Mesenchymal stem cell (in vitro differentiated cells and primary cell): Measurements from ENCODE around the gene FAM228B.
"Not testable (repeated sequence)": the region's sequence is repeated elsewhere in the genome, so short reads cannot be mapped to it uniquely, and the experiment has no call there.

Source experiments
- DNase-seq: peaks from one replicate; pipeline ENCODE4 v3.0.0-alpha.2; 2013
- H2AFZ ChIP-seq: one replicate; pipeline ENCODE4 v1.6.1; 2013; ENCODE audit warnings: low read depth, mild to moderate bottlenecking, control low read depth, inconsistent platforms, low read length, moderate library complexity
- H2AK5ac ChIP-seq: 2 replicates; pipeline ENCODE4 v1.6.1; 2013; ENCODE audit warnings: low read length, moderate library complexity, mild to moderate bottlenecking, inconsistent platforms; ENCODE audit not compliant: severe bottlenecking
- H2BK120ac ChIP-seq: one replicate; pipeline ENCODE4 v1.6.1; 2013; ENCODE audit warnings: low read depth, mild to moderate bottlenecking, inconsistent platforms, low read length, moderate library complexity
- H2BK12ac ChIP-seq, 2 experiments: one replicate each; pipeline ENCODE4 v1.6.1; 2013; ENCODE audit warnings: inconsistent platforms in 2 of 2, low read length in 2 of 2, mild to moderate bottlenecking in 2 of 2, moderate library complexity in 2 of 2, control low read depth in 1 of 2
- H2BK15ac ChIP-seq: one replicate; pipeline ENCODE4 v1.6.1; 2013; ENCODE audit warnings: mild to moderate bottlenecking, low read depth, inconsistent platforms; ENCODE audit not compliant: poor library complexity, severe bottlenecking
- H2BK5ac ChIP-seq: 2 replicates; pipeline ENCODE4 v1.6.1; 2013; ENCODE audit warnings: low read depth, mild to moderate bottlenecking, low read length, control low read depth, inconsistent platforms; ENCODE audit not compliant: poor library complexity, severe bottlenecking
- H3K14ac ChIP-seq, 2 experiments: one replicate each; pipeline ENCODE4 v1.6.1; 2013; ENCODE audit warnings: inconsistent platforms in 2 of 2, low read length in 2 of 2, control low read depth in 1 of 2, mild to moderate bottlenecking in 1 of 2, moderate library complexity in 1 of 2
- H3K18ac ChIP-seq, 2 experiments: one replicate each; pipeline ENCODE4 v1.6.1; 2013; ENCODE audit warnings: inconsistent platforms in 2 of 2, low read length in 2 of 2, control low read depth in 1 of 2, low read depth in 1 of 2, mild to moderate bottlenecking in 1 of 2
- H3K23ac ChIP-seq, 2 experiments: one replicate each; pipeline ENCODE4 v1.6.1; 2013; ENCODE audit warnings: inconsistent platforms in 2 of 2, low read length in 2 of 2, mild to moderate bottlenecking in 2 of 2, moderate library complexity in 2 of 2, control low read depth in 1 of 2
- H3K27ac ChIP-seq: 2 replicates; pipeline ENCODE4 v1.5.1; 2013; ENCODE audit warnings: mild to moderate bottlenecking, moderate library complexity, low read length, control low read depth, inconsistent platforms; ENCODE audit not compliant: poor library complexity, severe bottlenecking
- H3K27me3 ChIP-seq, 2 experiments: 2 replicates each; pipeline versions ENCODE4 v1.6.1 to v1.7.0; 2013; ENCODE audit warnings: low read length in 2 of 2, mild to moderate bottlenecking in 2 of 2, moderate library complexity in 2 of 2, control low read depth in 1 of 2, inconsistent platforms in 1 of 2; ENCODE audit not compliant: control insufficient read depth in 1 of 2, insufficient read depth in 1 of 2
- H3K36me3 ChIP-seq, 2 experiments: 2 replicates each; pipeline versions ENCODE4 v1.6.1 to v1.7.0; 2013; ENCODE audit warnings: low read length in 2 of 2, control low read depth in 1 of 2, inconsistent platforms in 1 of 2, low read depth in 1 of 2, mild to moderate bottlenecking in 1 of 2; ENCODE audit not compliant: insufficient read depth in 2 of 2, control insufficient read depth in 1 of 2
- H3K4ac ChIP-seq, 2 experiments: one replicate each; pipeline ENCODE4 v1.6.1; 2013; ENCODE audit warnings: inconsistent platforms in 2 of 2, low read length in 2 of 2, mild to moderate bottlenecking in 2 of 2, moderate library complexity in 2 of 2, control low read depth in 1 of 2, low read depth in 1 of 2
- H3K4me1 ChIP-seq: 2 replicates; pipeline ENCODE4 v1.6.1; 2013; ENCODE audit warnings: low read depth, low read length, control low read depth; ENCODE audit not compliant: control insufficient read depth, insufficient read depth
- H3K4me2 ChIP-seq: 2 replicates; pipeline ENCODE4 v1.6.1; 2013; ENCODE audit warnings: low read length, mild to moderate bottlenecking, inconsistent platforms; ENCODE audit not compliant: poor library complexity, severe bottlenecking
- H3K4me3 ChIP-seq, 2 experiments: 2 replicates each; pipeline versions ENCODE4 v1.5.1 to v1.7.0; 2013; ENCODE audit warnings: low read length in 2 of 2, mild to moderate bottlenecking in 2 of 2, control low read depth in 1 of 2, low read depth in 1 of 2; ENCODE audit not compliant: insufficient read depth in 1 of 2
- H3K79me1 ChIP-seq: replicated peaks from 2 replicates; pipeline ENCODE4 v1.6.1; 2013; ENCODE audit warnings: mild to moderate bottlenecking, control low read depth, low read length, inconsistent platforms; ENCODE audit not compliant: poor library complexity, severe bottlenecking
- H3K9ac ChIP-seq: 2 replicates; pipeline ENCODE4 v1.7.0; 2013; ENCODE audit warnings: mild to moderate bottlenecking, low read length, moderate library complexity
- H3K9me3 ChIP-seq: 2 replicates; pipeline ENCODE4 v1.7.0; 2013; ENCODE audit warnings: mild to moderate bottlenecking, low read length; ENCODE audit not compliant: control insufficient read depth
- H4K8ac ChIP-seq: one replicate; pipeline ENCODE4 v1.6.1; 2013; ENCODE audit warnings: inconsistent platforms, mild to moderate bottlenecking, low read length, moderate library complexity
- H4K91ac ChIP-seq: one replicate; pipeline ENCODE4 v1.6.1; 2013; ENCODE audit warnings: mild to moderate bottlenecking, low read length, inconsistent platforms
- WGBS: methylation state at CpG from one replicate; pipeline ENCODE4 v1.1.7; 2013; ENCODE audit warnings: mixed read lengths; 5-methylcytosine and 5-hydroxymethylcytosine counted together

Gene FAM228B

GRCh38 chr2:24190503-24190902 is 67.2 kb downstream of the FAM228B start:
- Histone ChIP-seq H3K18ac (no peak overlapping the region), H3K36me3 (peaks cover 0 to 8% of the 10 kb centered on the region in 2 experiments), H3K23ac (no peak overlapping the region), H2BK15ac (no peak overlapping the region), H2AK5ac (no peak overlapping the region), H4K91ac (no peak overlapping the region), H3K4me2 (no peak overlapping the region), H2BK120ac (no peak overlapping the region), H3K4ac (no peak overlapping the region), H3K79me1 (no peaks in the 10 kb centered on the region), H3K4me1 (no peaks in the 10 kb centered on the region), H3K9me3 (no peaks in the 10 kb centered on the region), H3K27ac (no peak overlapping the region), H2AFZ (no peak overlapping the region), H3K14ac (no peak overlapping the region), H4K8ac (no peak overlapping the region), H3K27me3 (peaks cover 0 to 6% of the 10 kb centered on the region in 2 experiments), H2BK12ac (no peak overlapping the region), H3K9ac (no peak overlapping the region), H3K4me3 (no peak overlapping the region), H2BK5ac (no peak overlapping the region)
- DNase-seq: no peak
- 80% methylated on average over 9 of the region's 9 CpGs for WGBS

DNA sequence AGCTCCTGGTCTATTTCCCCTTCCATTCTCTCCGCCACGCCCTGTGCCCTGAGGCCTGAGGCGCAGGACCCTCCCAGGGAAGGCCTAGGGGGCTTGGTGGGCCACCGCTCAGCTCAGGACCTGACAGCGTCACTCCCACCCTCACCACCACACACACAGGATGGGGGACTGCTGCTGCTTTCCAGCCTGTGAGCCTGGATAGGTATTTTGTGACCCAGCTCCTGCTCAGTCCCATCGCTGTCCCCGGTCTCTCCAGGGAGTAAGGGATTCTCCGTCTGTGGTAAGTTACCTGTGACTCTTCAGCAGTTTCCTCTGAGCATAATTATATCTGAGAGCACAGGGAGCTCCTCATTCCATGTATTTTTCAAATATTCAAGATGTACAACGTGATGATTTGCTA is 67.9 kb downstream of the FAM228B start:
- Histone ChIP-seq H3K4ac (no peak overlapping the region), H3K4me3 (no peak overlapping the region), H3K36me3 (peaks cover 0 to 8% of the 10 kb centered on the region in 2 experiments), H3K4me2 (no peak overlapping the region), H3K14ac (no peak overlapping the region), H4K91ac (no peak overlapping the region), H2BK12ac (no peak overlapping the region), H3K27ac (no peak overlapping the region), H3K79me1 (no peaks in the 10 kb centered on the region), H3K9ac (no peak overlapping the region), H2BK15ac (no peak overlapping the region), H2BK5ac (no peak overlapping the region), H3K9me3 (no peaks in the 10 kb centered on the region), H3K18ac (no peak overlapping the region), H2AFZ (no peak overlapping the region), H2BK120ac (no peak overlapping the region), H3K4me1 (no peaks in the 10 kb centered on the region), H3K27me3 (peaks cover 0 to 6% of the 10 kb centered on the region in 2 experiments), H3K23ac (no peak overlapping the region), H2AK5ac (no peak overlapping the region), H4K8ac (no peak overlapping the region)
- DNase-seq: no peak
- WGBS: 89% methylated on average over 8 of the region's 9 CpGs

DNA sequence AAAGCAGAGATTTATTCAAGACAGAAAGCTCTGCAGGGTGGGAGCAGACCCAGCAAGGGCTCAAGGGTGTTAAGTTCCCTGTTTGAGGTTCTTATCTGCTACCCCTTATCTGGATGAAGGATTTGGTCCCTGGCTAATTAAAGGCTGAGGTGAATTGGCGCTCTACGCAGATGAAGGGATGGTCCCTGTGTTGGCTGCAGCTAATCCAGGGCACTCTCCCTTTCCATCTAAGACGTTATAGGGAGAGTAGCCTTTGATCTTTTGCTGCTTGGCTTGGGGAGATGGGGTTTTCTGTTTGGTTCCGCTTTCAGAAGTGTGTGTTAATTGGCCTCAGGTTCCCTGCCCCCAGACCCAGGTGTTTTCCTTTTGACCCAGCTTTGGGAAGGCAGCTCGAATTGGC is 68.6 kb downstream of the FAM228B start:
- Histone ChIP-seq H2BK12ac (no peak overlapping the region), H3K4ac (no peak overlapping the region), H3K27ac (no peak overlapping the region), H4K8ac (no peak overlapping the region), H3K79me1 (no peaks in the 10 kb centered on the region), H2BK5ac (no peak overlapping the region), H2AK5ac (peak overlapping the region; percentile 67), H3K9ac (no peak overlapping the region), H2AFZ (no peak overlapping the region), H3K36me3 (peaks cover 0 to 8% of the 10 kb centered on the region in 2 experiments), H2BK15ac (no peak overlapping the region), H3K4me3 (no peak overlapping the region), H3K9me3 (no peaks in the 10 kb centered on the region), H3K4me1 (no peaks in the 10 kb centered on the region), H3K4me2 (no peak overlapping the region), H3K23ac (no peak overlapping the region), H4K91ac (no peak overlapping the region), H3K14ac (no peak overlapping the region), H3K27me3 (peaks cover 0 to 6% of the 10 kb centered on the region in 2 experiments), H3K18ac (no peak overlapping the region), H2BK120ac (no peak overlapping the region)
- DNase-seq: no peak
- 25% methylated on average over 5 of the region's 5 CpGs for WGBS

DNA sequence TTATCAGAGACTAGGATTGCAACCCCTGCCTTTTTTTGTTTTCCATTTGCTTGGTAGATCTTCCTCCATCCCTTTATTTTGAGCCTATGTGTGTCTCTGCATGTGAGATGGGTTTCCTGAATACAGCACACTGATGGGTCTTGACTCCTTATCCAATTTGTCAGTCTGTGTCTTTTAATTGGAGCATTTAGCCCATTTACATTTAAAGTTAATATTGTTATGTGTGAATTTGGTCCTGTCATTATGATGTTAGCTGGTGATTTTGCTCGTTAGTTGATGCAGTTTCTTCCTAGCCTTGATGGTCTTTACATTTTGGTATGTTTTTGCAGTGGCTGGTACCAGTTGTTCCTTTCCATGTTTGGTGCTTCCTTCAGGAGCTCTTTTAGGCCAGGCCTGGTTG is 73.9 kb downstream of the FAM228B start:
- not testable (repeated sequence) for H3K27me3 ChIP-seq, H3K4me3 ChIP-seq, H3K79me1 ChIP-seq, H3K4ac ChIP-seq, H2BK12ac ChIP-seq, H4K91ac ChIP-seq, DNase-seq, H3K4me2 ChIP-seq, H2AK5ac ChIP-seq, H3K9me3 ChIP-seq, H2BK15ac ChIP-seq, H4K8ac ChIP-seq, H2BK120ac ChIP-seq, H3K27ac ChIP-seq, H3K9ac ChIP-seq, H3K18ac ChIP-seq, H2BK5ac ChIP-seq, H3K23ac ChIP-seq, H3K14ac ChIP-seq, H2AFZ ChIP-seq, H3K4me1 ChIP-seq
- WGBS: no CpG with 5 or more reads among the region's 1 CpG
- H3K36me3 ChIP-seq: peaks cover 0 to 12% of the 10 kb centered on the region in 2 experiments
